ENCODE results near the gene NUDT10. TPM values are rescaled to one million over a fixed set of nuclear protein-coding genes. Genes with fewer than 3 reads are reported as not detected.
"Not testable (repeated sequence)": the region's sequence is repeated elsewhere in the genome, so short reads cannot be mapped to it uniquely, and the experiment has no call there.

NUDT10 gene
- total RNA-seq, 1 donor from 2014 or later = 31.3 TPM

- Histone ChIP-seq H3K27me3 (no peaks in the 10 kb centered on the region), H3K4me3 (no peak overlapping the region), H3K27ac (no peak overlapping the region), H2AFZ (replicated peaks) (no peak overlapping the region), H3K36me3 (no peaks in the 10 kb centered on the region), H3K9ac (no peak overlapping the region), H4K20me1 (ENCODE audit: low read depth) (no peaks in the 10 kb centered on the region), H3F3A (ENCODE audit: low read depth) (no peaks in the 10 kb centered on the region), H3K9me3 (ENCODE audit: low read depth) (no peaks in the 10 kb centered on the region), H3K79me2 (ENCODE audit: low read depth) (no peaks in the 10 kb centered on the region), H3K4me2 (no peak overlapping the region), H3K4me1 (no peaks in the 10 kb centered on the region)
- Mint-ChIP-seq H3K27me3 (ENCODE audit: insufficient read depth, low read depth) (peaks cover 3% of the 10 kb centered on the region), H3K9me3 (no peaks in the 10 kb centered on the region), H3K36me3 (no peaks in the 10 kb centered on the region), H3K4me3 (no peak overlapping the region), H3K4me1 (no peaks in the 10 kb centered on the region), H3K27ac (no peak overlapping the region)
- DNase-seq (ENCODE audit: low spot score) = no peak
- TF ChIP-seq EZH2phosphoT487 (IDR thresholded peaks at IDR 0.05) (no peak), EZH2 (IDR thresholded peaks at IDR 0.05) (no peak)
- TF ChIP-seq, protein P1, sequence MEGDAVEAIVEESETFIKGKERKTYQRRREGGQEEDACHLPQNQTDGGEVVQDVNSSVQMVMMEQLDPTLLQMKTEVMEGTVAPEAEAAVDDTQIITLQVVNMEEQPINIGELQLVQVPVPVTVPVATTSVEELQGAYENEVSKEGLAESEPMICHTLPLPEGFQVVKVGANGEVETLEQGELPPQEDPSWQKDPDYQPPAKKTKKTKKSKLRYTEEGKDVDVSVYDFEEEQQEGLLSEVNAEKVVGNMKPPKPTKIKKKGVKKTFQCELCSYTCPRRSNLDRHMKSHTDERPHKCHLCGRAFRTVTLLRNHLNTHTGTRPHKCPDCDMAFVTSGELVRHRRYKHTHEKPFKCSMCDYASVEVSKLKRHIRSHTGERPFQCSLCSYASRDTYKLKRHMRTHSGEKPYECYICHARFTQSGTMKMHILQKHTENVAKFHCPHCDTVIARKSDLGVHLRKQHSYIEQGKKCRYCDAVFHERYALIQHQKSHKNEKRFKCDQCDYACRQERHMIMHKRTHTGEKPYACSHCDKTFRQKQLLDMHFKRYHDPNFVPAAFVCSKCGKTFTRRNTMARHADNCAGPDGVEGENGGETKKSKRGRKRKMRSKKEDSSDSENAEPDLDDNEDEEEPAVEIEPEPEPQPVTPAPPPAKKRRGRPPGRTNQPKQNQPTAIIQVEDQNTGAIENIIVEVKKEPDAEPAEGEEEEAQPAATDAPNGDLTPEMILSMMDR (IDR thresholded peaks at IDR 0.05) = no peak
Measured at GRCh38 chrX:51316271-51316670, 16.4 kb upstream of the NUDT10 start.

DNA sequence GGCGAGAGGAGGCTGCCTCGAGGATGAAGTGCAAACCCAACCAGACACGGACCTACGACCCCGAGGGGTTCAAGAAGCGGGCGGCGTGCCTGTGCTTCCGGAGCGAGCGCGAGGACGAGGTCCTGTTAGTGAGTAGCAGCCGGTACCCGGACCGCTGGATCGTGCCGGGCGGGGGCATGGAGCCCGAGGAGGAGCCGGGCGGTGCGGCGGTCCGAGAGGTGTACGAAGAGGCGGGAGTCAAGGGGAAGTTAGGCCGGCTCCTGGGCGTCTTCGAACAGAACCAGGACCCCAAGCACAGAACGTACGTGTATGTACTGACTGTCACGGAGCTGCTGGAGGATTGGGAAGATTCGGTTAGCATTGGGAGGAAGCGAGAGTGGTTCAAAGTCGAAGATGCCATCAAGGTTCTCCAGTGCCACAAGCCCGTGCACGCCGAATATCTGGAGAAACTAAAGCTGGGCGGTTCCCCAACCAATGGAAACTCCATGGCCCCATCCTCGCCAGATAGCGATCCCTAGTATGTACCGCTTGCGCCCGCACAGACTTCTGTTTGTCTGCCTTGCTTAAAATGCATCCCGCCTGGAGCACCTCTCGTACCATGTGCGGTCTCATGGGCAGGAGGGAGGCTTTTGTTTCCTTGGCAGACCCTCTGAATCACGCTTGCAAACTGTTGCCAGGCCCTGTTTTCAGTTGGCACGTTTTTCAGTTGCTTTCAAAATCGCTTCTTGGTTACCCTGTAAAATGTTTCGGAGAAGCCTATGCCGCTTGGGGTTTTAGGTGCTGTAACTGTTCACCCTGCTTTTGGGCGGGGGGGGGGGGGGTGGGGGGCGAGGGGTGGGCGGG, 542 bp downstream of the NUDT10 start:
- not testable (repeated sequence) for H3K9me3 ChIP-seq (ENCODE audit: low read depth); H3K27me3 ChIP-seq; H3K27ac Mint-ChIP-seq; H3K27me3 Mint-ChIP-seq (ENCODE audit: insufficient read depth, low read depth); H3K4me1 ChIP-seq; H4K20me1 ChIP-seq (ENCODE audit: low read depth); H3K36me3 Mint-ChIP-seq; H2AFZ ChIP-seq (replicated peaks); H3K36me3 ChIP-seq; H3K27ac ChIP-seq; H3K9me3 Mint-ChIP-seq; H3F3A ChIP-seq (ENCODE audit: low read depth); H3K9ac ChIP-seq
- peak overlapping the region; percentile 90 for H3K4me3 Mint-ChIP-seq
- peaks cover 12% of the 10 kb centered on the region for H3K79me2 ChIP-seq (ENCODE audit: low read depth)
- H3K4me3 ChIP-seq = peak overlapping the region; percentile 57
- H3K4me1 Mint-ChIP-seq = peaks cover 19% of the 10 kb centered on the region
- peak; percentile 29 for DNase-seq (ENCODE audit: low spot score)
- H3K4me2 ChIP-seq = peak overlapping the region; percentile 71

DNA sequence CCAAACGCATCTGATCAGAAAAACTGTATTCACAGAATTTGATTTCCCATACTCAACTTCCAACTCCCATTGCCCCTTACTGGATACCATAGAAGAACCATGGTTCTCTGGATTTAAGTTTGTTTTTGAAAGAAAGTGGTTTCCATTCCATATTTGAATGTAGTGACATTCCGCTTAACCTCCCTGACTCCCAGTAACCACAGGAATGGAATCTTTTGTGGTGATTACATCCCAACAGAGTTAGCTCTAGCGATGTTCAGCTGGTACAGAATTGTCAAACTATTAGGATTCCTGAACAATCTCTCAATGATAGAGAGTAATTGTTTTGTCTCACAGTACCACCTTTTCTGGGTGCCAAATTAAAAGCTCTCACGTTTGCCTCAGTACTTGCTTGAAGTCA, 1.7 kb downstream of the NUDT10 start:
- H3K27ac Mint-ChIP-seq = no peak overlapping the region

More for the DNA sequence above, 1.7 kb downstream of the NUDT10 start:
- H3K36me3 ChIP-seq = no peaks in the 10 kb centered on the region
- no peaks in the 10 kb centered on the region for H3K4me1 ChIP-seq
- no peak for DNase-seq (ENCODE audit: low spot score)
- Mint-ChIP-seq H3K36me3 (no peaks in the 10 kb centered on the region), H3K4me1 (peaks cover 19% of the 10 kb centered on the region), H3K9me3 (peaks cover 5% of the 10 kb centered on the region), H3K4me3 (peak overlapping the region; percentile 90), H3K27me3 (ENCODE audit: insufficient read depth, low read depth) (peaks cover 3% of the 10 kb centered on the region)
- no peaks in the 10 kb centered on the region for H3K27me3 ChIP-seq
- no peaks in the 10 kb centered on the region for H3K9me3 ChIP-seq (ENCODE audit: low read depth)
- no peak overlapping the region for H3K27ac ChIP-seq
- no peak overlapping the region for H2AFZ ChIP-seq (replicated peaks)
- no peaks in the 10 kb centered on the region for H3F3A ChIP-seq (ENCODE audit: low read depth)
- peak overlapping the region; percentile 71 for H3K4me2 ChIP-seq
- peak overlapping the region; percentile 57 for H3K4me3 ChIP-seq
- TF ChIP-seq, protein P1 (IDR thresholded peaks at IDR 0.05) = no peak
- TF ChIP-seq EZH2phosphoT487 (IDR thresholded peaks at IDR 0.05) = no peak
- TF ChIP-seq EZH2 (IDR thresholded peaks at IDR 0.05) = no peak
- peaks cover 12% of the 10 kb centered on the region for H3K79me2 ChIP-seq (ENCODE audit: low read depth)
- H3K9ac ChIP-seq = no peak overlapping the region
- no peaks in the 10 kb centered on the region for H4K20me1 ChIP-seq (ENCODE audit: low read depth)

Measured in neural progenitor cell (in vitro differentiated cells).